B cell (primary cell): ENCODE results near the gene CNOT1. TPM values are rescaled to one million over a fixed set of nuclear protein-coding genes. Genes with fewer than 3 reads are reported as not detected.

ENCODE experiments used
- ATAC-seq: fragments of 200-7000 bp; cut with Tn5 transposase; one replicate; pipeline ENCODE4 v1.10.0; 2021; ENCODE audit warnings: low read depth, mild to moderate bottlenecking, moderate number of reproducible peaks, moderate library complexity
- CTCF ChIA-PET: fragments of 350-600 bp; sonication (Branson Sonifier 250); formaldehyde crosslinking; loops from one replicate; lab custom pipeline; 2021; ENCODE audit warnings: antibody characterized with exemption, inconsistent platforms; lab: Charles Lee
- POLR2A ChIA-PET: fragments of 350-600 bp; sonication (Branson Sonifier 250); formaldehyde crosslinking; loops from one replicate; lab custom pipeline; 2021; ENCODE audit warnings: antibody characterized with exemption; lab: Charles Lee
- DNase-seq: peaks from one replicate; pipeline ENCODE4 v3.0.0; 2013
- H2AFZ ChIP-seq: 2 replicates; pipeline ENCODE4 v1.6.1; 2012; ENCODE audit warnings: mild to moderate bottlenecking, low read depth, low read length; ENCODE audit not compliant: insufficient read depth, poor library complexity, severe bottlenecking
- H3K27ac ChIP-seq, 2 donors: 1 replicate in 1 of 2; 2 replicates in 1 of 2; pipeline ENCODE4 v1.5.1; 2012 to 2013; ENCODE audit warnings: low read length in 2 of 2, mild to moderate bottlenecking in 2 of 2, moderate library complexity in 1 of 2
- H3K27me3 ChIP-seq, 4 experiments: fragments of 200-600 bp in 1 of 4; sonication (generic) in 1 of 4; replicated peaks in 1 of 4; 1 replicate in 2 of 4; 2 replicates in 2 of 4; pipeline versions ENCODE4 v1.6.1 to v1.7.0; 2013 to 2016; ENCODE audit warnings: low read length in 3 of 4, mild to moderate bottlenecking in 2 of 4, mixed read lengths in 1 of 4, moderate library complexity in 1 of 4; ENCODE audit not compliant: insufficient read depth in 4 of 4, control insufficient read depth in 3 of 4; ENCODE audit errors: control extremely low read depth in 1 of 4
- H3K36me3 ChIP-seq, 2 experiments: replicated peaks in 1 of 2; 1 replicate in 1 of 2; 2 replicates in 1 of 2; pipeline versions ENCODE4 v1.6.1 to v1.7.1; 2013; ENCODE audit warnings: low read length in 1 of 2; ENCODE audit not compliant: insufficient read depth in 2 of 2, control insufficient read depth in 1 of 2; ENCODE audit errors: control extremely low read depth in 1 of 2, extremely low read depth in 1 of 2
- H3K4me1 ChIP-seq, 2 donors: fragments of 200-600 bp in 1 of 2; sonication (generic) in 1 of 2; 1 replicate in 1 of 2; 2 replicates in 1 of 2; pipeline versions ENCODE4 v1.5.1 to v1.6.1; 2013 to 2017; ENCODE audit warnings: low read length in 2 of 2; ENCODE audit not compliant: control insufficient read depth in 2 of 2, insufficient read depth in 2 of 2
- H3K4me2 ChIP-seq: replicated peaks from 2 replicates; pipeline ENCODE3; 2012; ENCODE audit warnings: mild to moderate bottlenecking, low read depth, low read length; ENCODE audit not compliant: poor library complexity, severe bottlenecking
- H3K4me3 ChIP-seq, 5 experiments: fragments of 200-600 bp in 1 of 5; sonication (generic) in 1 of 5; 1 replicate in 3 of 5; 2 replicates in 2 of 5; pipeline versions ENCODE4 v1.5.1 to v1.7.0; 2011 to 2016; ENCODE audit warnings: low read length in 4 of 5, mild to moderate bottlenecking in 4 of 5, low read depth in 2 of 5, control low read depth in 1 of 5, moderate library complexity in 1 of 5; ENCODE audit not compliant: insufficient read depth in 1 of 5; ENCODE audit errors: control extremely low read depth in 1 of 5, extremely low read depth in 1 of 5
- H3K79me2 ChIP-seq: fragments of 200-600 bp; sonication (generic); one replicate; pipeline ENCODE4 v1.6.0; 2016; ENCODE audit warnings: low read length; ENCODE audit not compliant: control insufficient read depth, insufficient read depth
- H3K9ac ChIP-seq: fragments of 200-600 bp; sonication (generic); 2 replicates; pipeline ENCODE4 v1.6.1; 2017; ENCODE audit warnings: mild to moderate bottlenecking, low read length, moderate library complexity
- H3K9me3 ChIP-seq, 3 donors: one replicate each; pipeline versions ENCODE4 v1.6.1 to v1.7.1; 2013; ENCODE audit warnings: low read length in 2 of 3; ENCODE audit not compliant: control insufficient read depth in 2 of 3, insufficient read depth in 1 of 3; ENCODE audit errors: control extremely low read depth in 1 of 3
- H4K20me1 ChIP-seq: 2 replicates; pipeline ENCODE4 v1.6.0; 2012; ENCODE audit warnings: mild to moderate bottlenecking, low read length; ENCODE audit not compliant: insufficient read depth, control insufficient read depth, poor library complexity, severe bottlenecking
- H3K27ac Mint-ChIP-seq: one replicate; pipeline ENCODE4 v1.8.0; 2021; ENCODE audit warnings: mixed read lengths
- H3K27me3 Mint-ChIP-seq: one replicate; pipeline ENCODE4 v1.8.0; 2021; ENCODE audit warnings: mixed read lengths
- H3K4me1 Mint-ChIP-seq: one replicate; pipeline ENCODE4 v1.8.0; 2021; ENCODE audit warnings: mixed read lengths
- H3K4me3 Mint-ChIP-seq: one replicate; pipeline ENCODE4 v1.8.0; 2021; ENCODE audit warnings: mixed read lengths
- H3K9me3 Mint-ChIP-seq: one replicate; pipeline ENCODE4 v1.8.0; 2022; ENCODE audit warnings: mixed read lengths; ENCODE audit not compliant: insufficient read depth
- EZH2 ChIP-seq: IDR thresholded peaks from 2 replicates; pipeline ENCODE4 v1.6.1; 2012; ENCODE audit warnings: borderline replicate concordance, low read depth, mild to moderate bottlenecking, moderate library complexity, low read length; ENCODE audit not compliant: insufficient read depth, poor library complexity, severe bottlenecking
- WGBS: methylation state at CpG from one replicate; pipeline ENCODE4 v1.1.5; 2013; ENCODE audit warnings: missing lambda C conversion rate; ENCODE audit not compliant: insufficient coverage; 5-methylcytosine and 5-hydroxymethylcytosine counted together
- intact Hi-C: fragments of 100-400 bp; cut with micrococcal nuclease; formaldehyde crosslinking; loops from one replicate; pipeline ENCODE4 v1.10.0; 2022
- polyA plus RNA-seq: library from polyadenylated mRNA; depleted of rRNA; stranded (reverse); fragments of >200 nt; gene quantifications from 2 replicates; pipeline ENCODE4 v1.2.3, GENCODE V29; 2012
- total RNA-seq, 2 donors: library from RNA; stranded (reverse); fragments of 120-200 nt in 1 of 2; gene quantifications; 1 replicate in 1 of 2; 2 replicates in 1 of 2; pipeline versions ENCODE4 v1.2.3 to v1.2.4, GENCODE V29; 2013 to 2022
- TF ChIP-seq, protein P1 (sequence below): fragments of 200-600 bp; IDR thresholded peaks from one replicate; pipeline ENCODE4 v1.8.0; 2022; ENCODE audit warnings: antibody characterized with exemption, mild to moderate bottlenecking

Gene CNOT1
- total and polyA plus RNA-seq, 2 donors (not counting 1 experiment from before 2014, with no cell fraction given), result 211 to 268 TPM

DNA sequence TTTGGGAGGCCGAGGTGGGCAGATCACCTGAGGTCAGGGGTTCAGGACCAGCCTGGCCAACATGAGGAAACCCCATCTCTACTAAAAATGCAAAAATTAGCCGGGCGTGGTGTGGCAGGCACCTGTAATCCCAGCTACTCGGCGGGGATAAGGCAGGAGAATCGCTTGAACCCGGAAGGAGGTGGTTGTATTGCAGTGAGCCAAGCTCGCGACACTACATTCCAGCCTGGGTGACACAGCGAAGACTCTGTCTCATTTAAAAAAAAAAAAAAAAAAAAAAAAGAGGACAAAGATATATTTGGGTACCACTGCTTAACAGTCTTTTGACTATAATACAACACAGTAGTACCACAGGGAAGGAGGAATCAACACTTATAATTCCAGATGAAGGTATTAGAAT is 9.2 kb downstream of the CNOT1 start:
- H3K4me3 Mint-ChIP-seq, result no peak overlapping the region
- no peaks in the 10 kb centered on the region for H3K27me3 Mint-ChIP-seq
- POLR2A ChIA-PET, result interaction anchor here (0.6 kb wide), 1 partner anchor 9 kb away, joined by 4 read pairs; no protein-coding TSS in a partner anchor
- no peak for TF ChIP-seq EZH2
- TF ChIP-seq, protein P1, sequence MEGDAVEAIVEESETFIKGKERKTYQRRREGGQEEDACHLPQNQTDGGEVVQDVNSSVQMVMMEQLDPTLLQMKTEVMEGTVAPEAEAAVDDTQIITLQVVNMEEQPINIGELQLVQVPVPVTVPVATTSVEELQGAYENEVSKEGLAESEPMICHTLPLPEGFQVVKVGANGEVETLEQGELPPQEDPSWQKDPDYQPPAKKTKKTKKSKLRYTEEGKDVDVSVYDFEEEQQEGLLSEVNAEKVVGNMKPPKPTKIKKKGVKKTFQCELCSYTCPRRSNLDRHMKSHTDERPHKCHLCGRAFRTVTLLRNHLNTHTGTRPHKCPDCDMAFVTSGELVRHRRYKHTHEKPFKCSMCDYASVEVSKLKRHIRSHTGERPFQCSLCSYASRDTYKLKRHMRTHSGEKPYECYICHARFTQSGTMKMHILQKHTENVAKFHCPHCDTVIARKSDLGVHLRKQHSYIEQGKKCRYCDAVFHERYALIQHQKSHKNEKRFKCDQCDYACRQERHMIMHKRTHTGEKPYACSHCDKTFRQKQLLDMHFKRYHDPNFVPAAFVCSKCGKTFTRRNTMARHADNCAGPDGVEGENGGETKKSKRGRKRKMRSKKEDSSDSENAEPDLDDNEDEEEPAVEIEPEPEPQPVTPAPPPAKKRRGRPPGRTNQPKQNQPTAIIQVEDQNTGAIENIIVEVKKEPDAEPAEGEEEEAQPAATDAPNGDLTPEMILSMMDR, result no peak
- DNase-seq, result no peak
- CTCF ChIA-PET, result no interaction called here
- H3K4me3 ChIP-seq, result no peak overlapping the region
- H3K9me3 Mint-ChIP-seq, result no peaks in the 10 kb centered on the region
- no peak overlapping the region for H3K27ac ChIP-seq
- H4K20me1 ChIP-seq, result peaks cover 69% of the 10 kb centered on the region
- H3K4me2 ChIP-seq, result no peak overlapping the region
- intact Hi-C loops, result no loop called here
- no peaks in the 10 kb centered on the region for H3K4me1 ChIP-seq
- 97% methylated on average over 6 of the region's 10 CpGs for WGBS
- peaks cover 15 to 57% of the 10 kb centered on the region in 2 experiments for H3K36me3 ChIP-seq
- H3K4me1 Mint-ChIP-seq, result peaks cover 20% of the 10 kb centered on the region
- H3K79me2 ChIP-seq, result peaks cover 100% of the 10 kb centered on the region
- H3K27ac Mint-ChIP-seq, result no peak overlapping the region
- no peaks in the 10 kb centered on the region for H3K27me3 ChIP-seq
- no peaks in the 10 kb centered on the region for H3K9me3 ChIP-seq
- ATAC-seq, result no peak
- no peak overlapping the region for H2AFZ ChIP-seq
- H3K9ac ChIP-seq, result no peak overlapping the region

DNA sequence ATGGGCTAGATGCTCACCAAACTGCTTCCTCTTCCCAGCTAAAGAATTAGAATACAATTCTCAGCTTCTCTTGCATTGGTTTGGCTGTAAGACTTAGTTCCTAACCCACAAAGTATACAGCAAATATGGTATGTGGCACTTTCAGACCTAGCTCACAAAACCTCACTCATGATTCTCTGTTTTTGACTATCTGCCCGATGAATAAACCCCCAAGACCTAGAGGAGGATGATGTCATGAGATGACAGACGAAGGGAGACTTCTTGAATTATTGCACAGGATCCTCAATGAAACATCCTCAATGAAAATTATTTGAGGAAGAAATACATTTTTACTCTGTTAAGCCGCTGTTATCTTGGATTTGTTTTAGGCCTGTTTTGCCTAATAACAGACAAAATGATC is 14.3 kb downstream of the CNOT1 start:
- TF ChIP-seq, protein P1, result no peak
- TF ChIP-seq EZH2, result no peak
- intact Hi-C loops, result no loop called here
- CTCF ChIA-PET, result no interaction called here
- Histone ChIP-seq H4K20me1 (peaks cover 94% of the 10 kb centered on the region), H2AFZ (no peak overlapping the region), H3K4me3 (no peak overlapping the region), H3K4me2 (no peak overlapping the region), H3K9me3 (no peaks in the 10 kb centered on the region), H3K36me3 (peaks cover 14 to 41% of the 10 kb centered on the region in 2 experiments), H3K79me2 (peaks cover 100% of the 10 kb centered on the region), H3K27ac (peak overlapping the region in 1 of 2 donors; percentile 34), H3K27me3 (no peaks in the 10 kb centered on the region), H3K9ac (no peak overlapping the region), H3K4me1 (no peaks in the 10 kb centered on the region)
- WGBS, result no CpG with 5 or more reads among the region's 3 CpGs
- no peak for DNase-seq
- Mint-ChIP-seq H3K4me3 (no peak overlapping the region), H3K4me1 (peaks cover 20% of the 10 kb centered on the region), H3K27ac (no peak overlapping the region), H3K9me3 (no peaks in the 10 kb centered on the region), H3K27me3 (no peaks in the 10 kb centered on the region)
- POLR2A ChIA-PET, result no interaction called here
- no peak for ATAC-seq
